ENCODE data around the gene SRP68.

- no peak for TF ChIP-seq CREB5 (CRISPR knock-in tag; IDR thresholded peaks at IDR 0.05; ENCODE audit: low read depth)
- TF ChIP-seq SNAI2 (CRISPR knock-in tag; IDR thresholded peaks at IDR 0.05), result no peak
- no peak for TF ChIP-seq ZNF70 (CRISPR knock-in tag; IDR thresholded peaks at IDR 0.05)
- no peak for TF ChIP-seq ZFP30 (CRISPR knock-in tag; IDR thresholded peaks at IDR 0.05)
- no peak for TF ChIP-seq PPARA (CRISPR knock-in tag; IDR thresholded peaks at IDR 0.05; ENCODE audit: borderline replicate concordance)
- no peak for TF ChIP-seq TSHZ2 (CRISPR knock-in tag; IDR thresholded peaks at IDR 0.05)
Measured at GRCh38 chr17:76008208-76008607, 64.1 kb downstream of the SRP68 start.
